Upper lobe of right lung (tissue), 1 donor: ENCODE measurements around the gene TTLL1. TPM values are rescaled to one million over a fixed set of nuclear protein-coding genes. Genes with fewer than 3 reads are reported as not detected.

Source experiments
- ATAC-seq: fragments of 200-7000 bp; cut with Tn5 transposase; one replicate; pipeline ENCODE4 v1.9.1; 2020; ENCODE audit warnings: mild to moderate bottlenecking, moderate library complexity
- DNase-seq: peaks from one replicate; pipeline ENCODE4 v3.0.0-alpha.2; 2020
- H3K27ac ChIP-seq: fragments of 200-600 bp; one replicate; pipeline ENCODE4 v1.8.0; 2022
- H3K27me3 ChIP-seq: fragments of 200-600 bp; one replicate; pipeline ENCODE4 v1.8.0; 2022; ENCODE audit warnings: mild to moderate bottlenecking
- H3K36me3 ChIP-seq: fragments of 200-600 bp; one replicate; pipeline ENCODE4 v1.8.0; 2022
- H3K4me1 ChIP-seq: fragments of 200-600 bp; one replicate; pipeline ENCODE4 v1.8.0; 2022
- H3K4me3 ChIP-seq: fragments of 200-600 bp; one replicate; pipeline ENCODE4 v1.8.0; 2022; ENCODE audit warnings: mild to moderate bottlenecking
- H3K9me3 ChIP-seq: fragments of 200-600 bp; one replicate; pipeline ENCODE4 v1.8.0; 2022
- CTCF ChIP-seq: fragments of 200-600 bp; IDR thresholded peaks from one replicate; pipeline ENCODE4 v1.8.0; 2022; ENCODE audit warnings: antibody characterized with exemption
- intact Hi-C: fragments of 100-400 bp; cut with DNase I; formaldehyde crosslinking; loops from one replicate; pipeline ENCODE4 v1.11.0; 2022
- total RNA-seq: library from RNA; stranded (reverse); fragmentation: NEBNext Ultra II Directional; extraction: Animal tissue kit (Norgen Biotek cat#: 25700); gene quantifications from one replicate; pipeline ENCODE4 v1.2.1, GENCODE V29; 2021
- donor health status: DM: no; HTN: yes; CAD: no; lungs with severe emphysema.

TTLL1 gene
- total RNA-seq, 1 donor from 2014 or later, result 5.1 TPM

- ATAC-seq, result peak; percentile 68
- Histone ChIP-seq H3K27me3 (no peaks in the 10 kb centered on the region), H3K4me1 (peaks cover 10% of the 10 kb centered on the region), H3K4me3 (no peak overlapping the region), H3K27ac (no peak overlapping the region), H3K36me3 (no peaks in the 10 kb centered on the region), H3K9me3 (no peaks in the 10 kb centered on the region)
- intact Hi-C loops, result loop anchor here (10.0 kb wide), 1 partner anchor 105 kb away; no protein-coding TSS in a partner anchor
- DNase-seq, result no peak
- peak; percentile 33 for TF ChIP-seq CTCF
Measured at GRCh38 chr22:43090130-43090789, 1.1 kb upstream of the TTLL1 start.

GRCh38 chr22:43088627-43088983 lies 586 bp downstream of the TTLL1 start:
- peaks cover 10% of the 10 kb centered on the region for H3K4me1 ChIP-seq
- TF ChIP-seq CTCF, result no peak
- no peaks in the 10 kb centered on the region for H3K9me3 ChIP-seq
- ATAC-seq, result no peak
- H3K4me3 ChIP-seq, result peak overlapping the region; percentile 91
- intact Hi-C loops, result no loop called here
- peak overlapping the region; percentile 60 for H3K27ac ChIP-seq
- H3K27me3 ChIP-seq, result no peaks in the 10 kb centered on the region
- no peak for DNase-seq
- H3K36me3 ChIP-seq, result no peaks in the 10 kb centered on the region

- TF ChIP-seq CTCF, result no peak
- DNase-seq, result no peak
- ATAC-seq, result no peak
- Histone ChIP-seq H3K4me1 (peaks cover 10% of the 10 kb centered on the region), H3K36me3 (no peaks in the 10 kb centered on the region), H3K4me3 (no peak overlapping the region), H3K27ac (no peak overlapping the region), H3K9me3 (no peaks in the 10 kb centered on the region), H3K27me3 (no peaks in the 10 kb centered on the region)
- intact Hi-C loops, result no loop called here
Measured at GRCh38 chr22:43085658-43086606, 3.3 kb downstream of the TTLL1 start.

GRCh38 chr22:43081968-43082367 lies 7.2 kb downstream of the TTLL1 start:
- Histone ChIP-seq H3K36me3 (no peaks in the 10 kb centered on the region), H3K27me3 (no peaks in the 10 kb centered on the region), H3K27ac (no peak overlapping the region), H3K4me3 (no peak overlapping the region), H3K4me1 (no peaks in the 10 kb centered on the region), H3K9me3 (no peaks in the 10 kb centered on the region)
- DNase-seq, result no peak
- ATAC-seq, result no peak
- intact Hi-C loops, result no loop called here
- TF ChIP-seq CTCF, result no peak

GRCh38 chr22:43080616-43081015 lies 8.6 kb downstream of the TTLL1 start:
- intact Hi-C loops, result no loop called here
- no peak for DNase-seq
- TF ChIP-seq CTCF, result no peak
- Histone ChIP-seq H3K9me3 (no peaks in the 10 kb centered on the region), H3K27ac (no peak overlapping the region), H3K27me3 (no peaks in the 10 kb centered on the region), H3K36me3 (no peaks in the 10 kb centered on the region), H3K4me3 (no peak overlapping the region), H3K4me1 (no peaks in the 10 kb centered on the region)
- ATAC-seq, result peak; percentile 80
